Right lobe of liver (tissue), 4 donors: ENCODE data around the gene TUFT1.

ENCODE experiments used
- CTCF ChIP-seq, 4 donors: fragments of 200-600 bp in 3 of 4; fragments of 450-650 bp in 1 of 4; IDR thresholded peaks; one replicate each; pipeline versions ENCODE4 v1.5.1 to v1.8.0; 2016 to 2022; ENCODE audit warnings: antibody characterized with exemption in 4 of 4, mild to moderate bottlenecking in 2 of 4
- POLR2A ChIP-seq: fragments of 450-650 bp; IDR thresholded peaks from one replicate; pipeline ENCODE4 v1.6.1; 2017; ENCODE audit warnings: antibody characterized with exemption, mild to moderate bottlenecking
- donor health status: DM: no; HTN: no; CAD: no.
- donor health status: DM: no; HTN: no; CAD: no.
- donor health status: DM: no; HTN: yes; CAD: no.

GRCh38 chr1:151611832-151612500, 71.9 kb downstream of the TUFT1 start, which contains the start of gene SNX27:
- TF ChIP-seq CTCF (IDR thresholded peaks at IDR 0.05), result no peak
- TF ChIP-seq POLR2A, result peak; percentile 65
